GM18867 (cell line): ENCODE data around the gene GTF3C1.

Source experiments
- ATAC-seq: cut with Tn5 transposase; IDR thresholded peaks from one replicate; pipeline ENCODE4 v1.9.1; 2021; ENCODE audit warnings: mild to moderate bottlenecking, moderate library complexity; ENCODE audit not compliant: unreplicated experiment

GTF3C1 gene

DNA sequence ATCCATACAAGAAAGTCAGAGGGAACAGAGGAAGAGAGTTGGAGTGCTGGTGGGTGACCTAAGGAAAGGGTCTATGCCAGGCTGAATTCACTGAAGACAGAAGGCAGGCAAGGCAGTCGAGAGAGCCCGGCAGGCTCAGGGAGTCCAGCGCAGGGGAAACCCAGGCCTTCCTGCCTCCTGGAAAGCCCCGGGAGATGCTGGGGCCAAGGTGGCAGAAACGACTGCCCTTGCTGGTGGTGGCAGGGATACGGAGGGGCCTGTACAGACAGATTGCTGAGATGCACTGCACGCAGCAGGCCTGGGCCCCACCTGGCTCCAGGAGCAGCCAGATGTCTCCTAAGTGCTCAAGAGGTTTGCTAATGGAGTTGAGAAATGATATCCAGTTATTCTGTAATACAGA lies 59.8 kb downstream of the GTF3C1 start:
- no peak for ATAC-seq

DNA sequence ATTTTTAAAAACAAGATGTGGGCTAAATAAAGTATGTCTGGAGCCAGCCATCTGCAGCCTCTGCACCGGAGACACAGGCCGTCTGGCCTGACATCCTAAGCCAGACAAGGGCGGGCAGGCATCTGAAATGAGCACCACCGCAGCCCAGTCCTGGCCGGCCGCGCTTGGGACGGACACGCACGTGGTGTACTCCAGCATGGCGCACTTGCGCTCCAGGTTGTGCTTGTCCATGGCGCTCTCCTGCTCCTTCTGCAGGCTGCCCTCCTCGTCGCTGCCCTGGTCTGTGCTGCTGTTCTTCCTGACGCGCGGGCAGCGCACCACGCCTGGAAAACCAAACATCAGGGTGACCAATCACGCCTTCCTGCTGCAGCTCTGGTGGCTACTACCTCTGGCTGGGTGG lies 60.3 kb downstream of the GTF3C1 start:
- no peak for ATAC-seq

DNA sequence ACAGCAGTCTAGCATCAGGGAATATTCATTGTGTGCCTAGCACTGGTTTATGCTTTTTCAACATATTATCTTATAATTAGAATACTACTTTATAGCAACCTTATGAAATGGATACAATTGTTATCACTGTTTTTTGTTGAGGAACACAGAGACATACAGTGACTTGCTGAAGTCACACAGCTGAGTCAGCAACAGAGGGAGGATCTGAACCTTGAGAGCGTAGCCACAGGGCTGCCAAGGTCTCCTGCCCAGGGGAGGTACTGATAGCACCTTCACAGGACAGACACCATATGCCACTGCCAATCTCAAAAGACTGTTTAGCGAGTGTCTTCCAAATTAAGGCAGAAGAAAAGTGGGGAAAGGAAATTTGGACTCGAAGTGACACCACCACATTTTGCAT lies 63.0 kb downstream of the GTF3C1 start:
- ATAC-seq, result no peak

DNA sequence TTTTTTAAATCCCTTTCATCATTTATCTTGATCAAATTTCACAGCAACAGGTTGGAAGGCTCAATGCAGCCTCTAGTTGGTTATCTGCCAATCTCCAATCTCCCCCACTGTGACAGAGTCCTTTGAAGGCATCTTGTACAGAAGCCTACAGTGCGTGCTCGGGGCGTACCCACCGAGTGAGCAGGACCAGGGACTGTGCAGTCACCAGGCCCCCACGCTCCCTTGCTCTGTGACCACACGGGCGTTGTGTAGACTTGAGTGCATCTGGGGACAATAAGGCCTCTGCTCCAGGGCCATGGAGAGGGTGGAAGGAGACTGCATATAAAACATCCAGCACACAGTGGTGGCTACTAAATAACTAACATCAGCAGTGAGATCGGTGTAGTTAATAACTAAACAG lies 63.4 kb downstream of the GTF3C1 start:
- no peak for ATAC-seq

DNA sequence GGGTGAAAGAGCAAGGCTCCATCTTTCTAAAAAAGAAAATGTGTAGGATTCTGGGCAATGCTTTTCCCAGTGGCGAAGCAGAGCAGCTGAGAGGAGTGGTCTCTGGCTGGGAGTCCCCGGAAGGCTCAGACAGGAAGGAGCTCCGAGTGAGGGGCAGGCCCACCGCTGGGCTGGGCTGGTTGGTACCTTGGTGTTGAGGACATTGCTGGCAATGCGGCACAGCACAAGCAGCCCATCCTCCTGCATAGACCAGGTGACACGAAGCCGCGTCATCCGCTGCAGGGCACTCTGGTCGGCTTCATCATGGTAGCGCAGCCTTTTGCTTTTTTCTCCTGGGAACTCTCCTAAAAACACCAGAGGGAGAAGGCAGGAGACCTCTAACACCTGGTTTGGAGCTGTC lies 63.9 kb downstream of the GTF3C1 start:
- ATAC-seq, result no peak

DNA sequence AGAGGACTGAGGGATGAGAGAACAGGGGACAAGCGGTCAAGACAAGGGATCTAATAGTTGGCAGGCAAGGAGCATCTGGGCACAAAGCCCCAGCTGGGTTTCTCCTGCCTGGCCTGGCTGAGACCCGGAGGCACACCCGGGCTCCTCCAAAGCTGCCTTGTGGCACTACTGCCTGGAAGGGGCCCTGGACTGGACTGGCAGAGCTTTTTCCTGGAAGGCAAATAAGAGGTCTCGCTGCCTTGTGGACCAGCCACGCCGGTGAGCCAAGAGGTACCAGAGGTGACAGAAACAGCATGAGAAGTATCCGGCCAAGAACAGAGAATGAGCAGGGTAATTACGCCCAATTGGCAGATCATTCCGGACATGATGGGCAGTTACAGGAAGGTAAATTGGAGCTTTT lies 64.6 kb downstream of the GTF3C1 start:
- ATAC-seq, result no peak

DNA sequence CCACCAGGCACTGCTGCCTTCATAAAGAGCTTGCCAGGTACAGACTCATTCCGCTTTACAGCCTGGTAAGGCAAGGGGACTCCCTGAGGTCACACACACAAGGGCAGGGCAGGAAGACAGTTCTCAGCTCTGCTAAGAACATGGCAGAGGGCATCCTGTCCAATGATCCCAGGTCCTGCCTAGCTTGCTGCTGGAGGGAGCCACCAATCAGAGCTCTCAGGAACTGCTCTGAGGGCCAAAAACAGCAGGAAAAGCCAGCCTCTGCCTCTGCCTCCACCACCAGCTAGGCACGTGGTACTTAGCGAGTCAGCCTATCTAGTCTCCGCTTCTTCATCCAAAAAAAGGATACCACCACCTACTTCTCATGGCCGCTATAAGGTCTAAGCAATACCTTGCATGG lies 66.1 kb downstream of the GTF3C1 start:
- ATAC-seq, result no peak

DNA sequence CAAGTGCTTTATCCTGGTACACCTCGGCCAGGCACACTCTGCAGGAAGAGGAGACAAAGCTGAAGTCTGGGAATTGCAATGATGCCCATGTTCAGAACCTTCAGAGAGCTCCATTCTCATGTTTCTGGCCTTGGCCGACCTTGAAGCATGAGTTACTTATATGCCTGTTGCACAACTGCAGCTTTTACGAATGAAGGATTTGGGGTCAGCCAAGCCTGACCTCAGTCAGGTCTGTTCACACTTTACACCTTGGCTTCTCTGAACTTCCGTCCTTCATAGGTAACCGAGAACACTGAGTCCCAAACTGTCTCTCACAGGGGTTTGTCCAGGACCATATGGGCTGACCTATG lies 66.7 kb downstream of the GTF3C1 start:
- ATAC-seq, result no peak

DNA sequence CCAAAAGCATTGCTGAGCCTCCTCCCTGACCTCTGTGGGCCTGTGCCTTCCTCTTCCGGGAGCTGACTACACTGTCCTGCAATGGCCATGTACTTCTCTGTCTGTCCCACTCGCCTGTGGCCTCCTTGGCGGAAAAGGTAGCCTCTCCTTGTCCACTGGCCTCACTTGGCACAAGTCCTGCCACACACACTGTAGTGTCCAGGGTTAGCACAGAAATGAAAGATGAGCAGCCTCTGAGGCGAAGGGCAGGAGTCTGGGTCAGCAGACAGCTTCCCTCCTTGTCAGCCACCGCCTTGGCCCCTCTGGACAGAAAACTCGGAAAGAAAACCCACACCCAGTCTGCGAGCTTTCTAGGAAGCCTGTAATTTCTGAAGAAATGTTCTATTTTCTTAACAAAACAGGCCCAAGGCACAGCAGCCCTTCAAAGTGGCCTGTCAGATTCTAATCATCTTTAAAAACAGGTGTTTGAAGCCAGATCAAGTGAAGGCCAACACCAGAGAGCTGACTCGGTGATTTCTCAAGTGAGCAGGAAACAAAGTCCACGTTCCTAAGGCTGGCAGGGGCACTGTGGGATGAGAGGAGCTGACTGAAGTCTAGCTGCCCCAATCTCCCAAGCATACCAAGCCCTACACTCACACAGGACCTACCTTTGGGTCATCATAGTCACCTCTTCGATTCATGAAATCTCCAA lies 67.2 kb downstream of the GTF3C1 start:
- no peak for ATAC-seq

DNA sequence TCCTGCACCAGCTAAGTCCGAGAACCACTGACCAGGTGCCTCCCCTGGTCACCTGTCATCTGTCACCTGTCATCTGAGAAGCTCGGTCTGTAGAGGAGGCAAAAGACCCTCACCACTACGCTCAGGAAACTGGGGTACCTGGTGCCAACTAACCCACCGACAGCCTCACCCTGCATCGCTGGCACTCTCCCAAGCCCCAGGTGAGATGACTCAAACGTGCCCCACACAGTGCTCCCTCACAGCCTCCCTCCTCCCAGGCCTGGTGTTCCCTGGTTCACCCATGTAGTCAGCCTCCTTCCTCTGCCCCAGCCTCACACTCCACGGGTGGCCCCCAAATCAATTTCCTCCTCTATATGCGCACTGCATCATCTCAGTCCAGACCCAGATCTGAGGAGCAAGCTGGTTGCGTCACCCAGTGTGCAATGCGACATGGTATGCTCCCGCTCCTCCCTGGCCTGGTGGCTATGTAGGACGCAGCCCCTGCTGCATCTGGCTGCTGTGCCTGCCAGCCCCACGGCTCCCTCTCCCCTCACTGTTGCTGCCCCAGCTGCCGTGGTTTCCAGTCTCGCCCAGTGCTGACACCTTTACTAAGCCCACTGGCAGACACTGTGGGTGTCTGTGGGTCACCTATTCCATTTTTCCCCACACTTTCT lies 68.3 kb downstream of the GTF3C1 start:
- ATAC-seq, result no peak

DNA sequence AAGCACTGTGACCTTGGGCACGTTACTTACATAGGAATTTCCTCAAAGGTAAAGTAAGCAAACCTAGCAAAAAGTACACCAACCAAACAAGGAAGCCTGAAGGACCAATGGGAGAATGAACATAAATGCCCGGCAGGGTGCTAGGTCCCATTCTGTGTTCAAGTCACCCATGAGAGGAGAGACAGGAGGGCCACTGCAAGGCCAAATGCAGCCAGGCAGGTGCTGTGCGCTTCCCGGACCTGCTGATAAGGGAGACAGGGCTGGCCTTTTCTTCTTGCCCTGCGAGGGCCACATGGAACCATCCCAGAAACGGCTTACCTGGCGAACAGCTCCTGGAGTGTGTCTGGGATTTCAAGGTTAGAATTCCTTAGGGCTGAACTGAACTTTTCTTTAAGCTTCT lies 69.0 kb downstream of the GTF3C1 start:
- no peak for ATAC-seq

DNA sequence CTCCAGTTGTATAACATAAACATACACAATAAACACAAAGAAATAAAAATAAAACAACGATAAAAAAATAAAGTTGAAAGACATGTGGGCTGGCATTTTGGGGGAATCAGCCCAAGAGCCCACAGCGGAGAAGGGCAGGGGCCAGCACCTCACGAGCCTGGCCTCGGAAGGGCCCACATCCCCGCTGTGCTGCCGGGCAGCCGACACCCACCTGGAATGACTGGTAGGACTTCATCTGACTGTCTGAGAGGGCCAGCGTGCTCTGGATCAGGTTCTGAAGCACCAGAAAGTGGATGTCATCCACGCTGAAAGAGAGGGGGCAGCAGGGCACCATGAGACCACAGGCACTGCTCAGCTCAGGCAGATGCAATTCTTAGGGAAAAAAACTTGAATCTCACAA lies 73.5 kb downstream of the GTF3C1 start:
- ATAC-seq, result no peak

DNA sequence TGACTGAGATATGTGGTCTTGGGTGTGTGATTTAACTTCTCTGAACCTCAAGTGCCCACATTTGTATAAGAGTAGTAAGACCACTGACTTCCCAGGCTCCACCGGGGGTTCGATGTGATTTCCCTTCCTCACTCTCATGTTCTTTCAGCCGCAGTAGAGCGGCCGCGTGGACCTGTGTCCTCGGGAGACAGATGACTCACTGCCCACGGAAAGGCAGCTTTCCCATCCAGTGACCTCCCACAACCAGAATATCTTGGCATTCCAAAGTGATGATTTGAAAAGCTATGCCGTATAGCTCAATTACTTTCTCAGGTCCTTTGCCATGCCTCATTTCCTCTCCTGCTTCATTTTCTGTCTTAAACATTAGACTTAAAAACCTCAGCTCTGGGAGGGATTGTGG lies 74.2 kb downstream of the GTF3C1 start:
- ATAC-seq, result no peak

DNA sequence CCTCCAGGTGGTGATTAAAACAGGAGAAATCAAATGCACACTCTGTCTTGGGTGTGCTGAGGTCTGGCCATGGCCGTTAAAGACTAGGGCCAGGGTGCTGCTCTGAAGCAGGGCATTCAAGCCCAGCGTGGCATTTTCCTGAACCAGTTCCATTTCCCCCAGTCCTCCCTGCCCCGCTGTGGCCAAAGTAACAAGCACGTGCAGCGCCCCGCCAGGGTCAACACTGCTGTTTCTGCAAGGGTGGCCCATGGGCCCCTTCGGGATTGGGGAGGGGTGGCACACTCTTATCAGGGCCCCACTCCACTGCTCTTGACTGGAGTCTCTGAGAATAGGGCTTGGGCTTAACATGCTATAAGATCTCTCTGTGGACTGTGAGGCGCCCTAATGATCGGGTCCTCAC lies 74.8 kb downstream of the GTF3C1 start:
- ATAC-seq, result no peak

DNA sequence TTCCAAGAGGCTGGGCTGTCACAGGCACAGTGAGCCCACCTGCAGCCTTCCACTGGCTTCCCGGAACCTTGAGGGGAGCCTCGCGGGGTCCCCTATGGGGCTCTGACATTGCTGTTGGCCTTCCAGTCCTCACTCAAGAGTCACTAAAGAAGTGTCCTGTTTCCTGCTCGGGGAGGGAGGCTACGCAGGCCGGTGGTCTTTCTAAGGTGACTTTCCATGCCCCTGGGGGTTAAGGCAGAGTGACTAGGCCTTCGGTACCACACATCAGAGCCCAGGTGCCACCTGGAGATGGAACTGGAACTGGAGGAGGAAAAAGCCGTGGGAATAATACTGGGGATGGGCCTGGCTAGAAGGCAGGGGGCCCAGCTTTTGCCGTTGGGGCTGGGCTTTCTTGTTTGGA lies 75.7 kb downstream of the GTF3C1 start:
- no peak for ATAC-seq

DNA sequence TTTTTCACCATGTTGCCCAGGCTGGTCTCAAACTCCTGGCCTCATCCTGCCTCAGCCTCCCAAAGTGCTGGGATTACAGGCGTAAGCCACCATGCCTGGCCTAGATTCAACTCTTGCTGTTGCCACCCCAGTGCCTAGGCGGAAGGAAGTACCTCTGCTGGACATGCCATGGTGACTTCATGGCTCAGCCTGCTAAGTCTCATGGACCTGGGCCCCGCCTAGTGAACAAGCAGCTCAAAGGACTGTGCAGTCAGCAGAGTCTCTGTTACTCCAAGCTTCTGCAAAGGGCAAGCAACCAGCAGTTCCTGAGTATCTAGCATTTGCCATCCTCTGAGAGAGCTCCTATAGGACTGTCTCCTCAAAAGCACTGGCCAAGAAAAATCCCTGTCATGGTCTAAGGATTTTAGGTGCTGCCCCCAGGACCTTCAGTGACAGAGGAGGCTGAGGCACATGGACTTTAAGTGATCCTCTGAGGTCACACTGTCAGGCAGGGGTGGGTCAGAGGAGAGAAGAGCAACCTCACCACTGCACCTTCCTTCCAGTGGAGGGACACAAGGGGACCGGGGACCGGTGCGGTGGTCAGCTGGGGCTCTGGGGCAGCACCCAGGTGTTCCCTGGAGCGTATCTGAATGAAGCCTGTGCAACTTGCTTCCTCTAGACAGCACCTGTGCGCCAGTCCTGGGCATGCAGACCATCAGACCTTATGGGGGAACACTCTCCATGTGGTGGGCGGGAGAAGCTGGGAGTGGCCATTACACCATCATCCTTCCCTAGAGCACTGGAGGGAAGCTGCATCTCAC lies 76.4 kb downstream of the GTF3C1 start:
- ATAC-seq, result no peak

DNA sequence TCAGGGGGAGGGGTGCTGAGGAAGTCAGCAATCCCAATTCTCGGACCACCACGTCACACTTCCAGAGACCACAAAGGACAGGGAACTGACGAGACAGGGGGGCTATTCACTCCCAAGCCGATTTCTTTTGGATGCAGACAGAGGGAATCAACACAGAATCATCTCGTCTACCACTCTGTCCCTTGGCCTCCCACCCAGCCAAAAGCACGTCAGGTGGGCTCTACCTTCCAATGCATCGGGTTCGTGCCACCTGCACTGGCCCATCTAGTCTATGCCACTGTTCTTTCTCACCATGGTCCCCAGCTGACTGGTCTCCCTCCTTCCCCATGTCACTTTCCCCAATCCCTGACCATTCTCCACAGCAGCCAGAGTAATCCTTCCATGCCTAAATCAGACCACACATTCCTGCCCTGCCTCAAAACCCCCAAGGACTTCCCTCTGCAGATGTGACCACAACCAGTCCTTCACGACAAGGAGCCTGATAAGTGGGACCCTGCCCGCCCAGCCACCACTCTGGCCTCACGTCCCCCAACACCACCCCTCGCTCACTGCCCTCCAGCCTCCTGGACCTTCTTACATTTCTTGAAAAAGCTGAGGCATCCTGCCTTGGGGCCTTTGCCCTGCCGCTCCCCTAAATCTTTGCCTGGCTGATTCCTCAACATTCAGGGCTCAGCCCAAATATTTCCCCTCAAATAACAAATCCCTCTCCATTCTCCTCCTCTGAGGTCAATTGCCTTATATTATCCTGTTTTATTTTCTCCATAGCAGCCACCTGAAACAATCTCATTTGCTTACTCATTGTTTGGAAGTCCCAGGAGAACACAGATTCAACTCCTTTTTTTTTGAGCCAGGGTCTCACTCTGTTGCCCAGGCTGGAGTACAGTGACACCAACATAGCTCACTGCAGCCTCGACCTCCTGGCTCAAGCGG lies 77.4 kb downstream of the GTF3C1 start:
- no peak for ATAC-seq

DNA sequence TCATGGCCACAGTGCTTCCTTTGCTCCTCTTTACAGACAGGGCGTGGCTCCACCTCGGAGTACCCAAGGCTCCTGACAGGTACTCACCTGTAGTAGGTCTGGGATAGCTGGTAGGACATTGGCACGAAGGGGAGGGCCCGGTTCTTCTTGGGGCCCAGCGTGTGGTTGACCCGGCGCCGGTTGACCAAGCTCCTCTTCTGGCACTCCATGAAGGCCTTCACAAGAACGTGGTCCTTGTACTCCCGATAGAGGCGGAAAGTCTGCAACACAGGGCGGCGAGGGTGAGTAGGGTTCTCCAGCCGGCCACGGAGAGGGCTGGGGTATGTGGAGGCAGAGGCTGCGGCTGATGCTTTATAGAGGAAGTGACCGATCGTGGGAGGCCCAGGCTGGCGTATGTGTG lies 78.1 kb downstream of the GTF3C1 start:
- no peak for ATAC-seq

DNA sequence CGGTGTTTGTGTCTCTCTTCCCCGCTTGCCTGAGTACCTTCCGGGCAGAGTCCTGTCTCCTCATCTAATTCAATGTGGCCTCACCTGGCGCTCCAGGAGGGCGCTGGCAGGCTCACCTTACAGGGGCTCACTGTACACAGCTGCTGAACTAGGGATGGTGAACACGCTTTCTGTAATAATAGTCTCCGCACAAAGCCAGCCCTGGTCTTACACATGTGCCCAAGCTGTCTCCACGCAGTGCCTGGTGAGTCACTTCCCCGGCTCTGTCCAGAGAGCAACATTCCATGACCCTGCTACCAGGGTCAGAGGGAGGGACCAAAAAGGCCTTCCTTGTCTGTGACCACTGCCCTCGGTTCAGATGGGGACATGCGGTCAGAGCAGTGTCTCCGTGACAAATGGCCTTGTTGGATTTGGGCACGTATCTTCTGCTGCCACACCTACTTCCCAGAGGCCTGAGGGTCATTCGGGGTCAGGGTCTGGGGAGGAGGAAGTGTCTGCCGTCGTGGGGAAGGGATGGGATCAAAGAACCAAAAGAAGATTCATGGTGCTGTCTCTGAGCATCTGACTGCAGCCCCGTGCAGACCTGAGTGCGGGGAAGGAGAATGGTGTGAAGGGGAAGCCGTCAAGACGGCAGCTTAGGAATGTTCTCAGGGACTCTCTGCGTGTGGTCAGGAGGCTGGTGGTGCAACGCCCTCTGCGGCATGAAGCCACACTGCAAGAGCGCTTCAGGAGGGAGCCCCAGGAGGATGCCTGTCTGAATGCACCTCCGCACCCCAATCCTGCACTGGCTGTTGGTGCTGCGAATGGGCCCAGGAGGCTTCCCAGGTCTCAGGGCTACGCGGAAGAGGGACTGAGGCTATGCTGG lies 78.9 kb downstream of the GTF3C1 start:
- no peak for ATAC-seq

DNA sequence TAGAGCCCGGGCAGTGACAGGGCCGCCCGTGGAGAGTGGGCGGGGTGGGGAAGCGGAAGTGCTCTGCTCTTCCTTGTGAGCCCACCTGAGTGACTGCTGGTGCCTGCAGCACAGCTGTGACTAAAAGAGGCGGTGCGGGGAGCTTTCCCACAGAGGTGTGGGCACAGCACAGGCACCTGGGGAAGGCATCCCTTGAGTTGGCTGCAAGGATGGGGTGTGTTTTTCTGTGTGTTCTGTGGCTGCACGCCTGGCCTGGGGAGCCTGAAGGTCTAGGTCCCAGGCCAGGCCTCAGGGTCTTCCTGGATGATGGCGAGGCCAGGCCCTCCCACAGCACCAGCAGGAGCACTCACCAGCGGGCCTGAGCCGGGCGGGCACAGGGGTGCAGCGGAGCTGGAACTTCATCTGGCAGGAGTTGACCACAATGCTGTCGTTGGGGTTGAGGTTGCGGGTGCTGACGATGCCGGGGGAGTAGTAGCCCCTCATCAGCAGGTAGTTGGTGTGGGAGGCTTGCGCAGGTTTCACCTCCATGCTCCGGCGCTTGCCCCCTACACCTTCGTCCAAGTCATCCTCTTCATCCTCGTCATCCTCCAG lies 80.7 kb downstream of the GTF3C1 start:
- no peak for ATAC-seq
